NCI-H1105 (cell line): ENCODE data around the gene CA12.
"Not testable (repeated sequence)": the region's sequence is repeated elsewhere in the genome, so short reads cannot be mapped to it uniquely, and the experiment has no call there.

ENCODE experiments used
- DNase-seq: peaks from one replicate; lab custom pipeline; 2025; lab: John Stamatoyannopoulos, UW

The CA12 gene

DNA sequence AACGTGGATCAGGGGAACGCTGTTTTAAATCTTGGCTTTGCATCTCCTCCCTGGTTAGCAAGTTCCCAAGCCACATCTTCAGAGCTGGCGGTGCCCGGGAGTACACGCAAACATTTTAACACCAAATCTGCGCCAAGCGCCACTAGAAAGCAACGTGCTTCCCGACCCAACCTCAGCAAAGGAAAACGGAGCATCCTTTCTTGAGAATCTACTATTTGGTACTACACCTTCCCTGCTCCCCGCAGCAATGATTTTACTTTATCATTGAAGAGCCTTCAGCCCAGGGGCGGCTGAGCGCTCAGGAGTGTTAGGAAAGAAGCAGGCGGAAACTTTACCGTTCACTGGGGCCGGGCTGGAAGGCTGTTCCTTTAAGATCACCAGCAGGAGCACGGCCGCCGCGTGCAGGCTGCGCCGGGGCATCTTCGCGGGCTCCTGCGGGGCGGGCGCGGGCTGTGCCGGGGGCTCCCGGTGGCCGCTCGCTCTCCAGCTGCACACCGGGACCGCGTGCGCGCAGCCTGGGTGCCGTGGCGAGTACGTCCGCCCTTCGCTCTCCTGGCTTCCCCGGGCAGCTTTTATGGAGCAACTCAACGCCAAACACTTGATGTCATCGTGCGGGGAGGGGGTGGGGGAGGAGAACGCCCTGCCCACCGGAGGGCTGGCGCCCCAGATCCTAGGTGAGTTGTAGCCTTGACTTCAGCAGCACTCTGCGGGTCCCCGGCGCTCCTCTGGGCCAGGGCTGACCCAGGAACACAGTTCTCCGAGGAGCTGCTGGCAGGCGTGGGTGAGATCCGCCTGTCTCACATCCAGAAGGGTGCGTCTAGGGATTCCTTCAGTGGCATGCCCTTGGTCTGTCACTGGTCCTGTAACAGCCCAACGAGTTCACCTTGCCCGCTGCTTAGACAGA lies at the start of gene CA12:
TSS of gene CA12 (minus strand) at position 546 of the 904 bp plus-strand sequence. CDS start at position 420, 126 bp downstream.
- peak; percentile 43 for DNase-seq

DNA sequence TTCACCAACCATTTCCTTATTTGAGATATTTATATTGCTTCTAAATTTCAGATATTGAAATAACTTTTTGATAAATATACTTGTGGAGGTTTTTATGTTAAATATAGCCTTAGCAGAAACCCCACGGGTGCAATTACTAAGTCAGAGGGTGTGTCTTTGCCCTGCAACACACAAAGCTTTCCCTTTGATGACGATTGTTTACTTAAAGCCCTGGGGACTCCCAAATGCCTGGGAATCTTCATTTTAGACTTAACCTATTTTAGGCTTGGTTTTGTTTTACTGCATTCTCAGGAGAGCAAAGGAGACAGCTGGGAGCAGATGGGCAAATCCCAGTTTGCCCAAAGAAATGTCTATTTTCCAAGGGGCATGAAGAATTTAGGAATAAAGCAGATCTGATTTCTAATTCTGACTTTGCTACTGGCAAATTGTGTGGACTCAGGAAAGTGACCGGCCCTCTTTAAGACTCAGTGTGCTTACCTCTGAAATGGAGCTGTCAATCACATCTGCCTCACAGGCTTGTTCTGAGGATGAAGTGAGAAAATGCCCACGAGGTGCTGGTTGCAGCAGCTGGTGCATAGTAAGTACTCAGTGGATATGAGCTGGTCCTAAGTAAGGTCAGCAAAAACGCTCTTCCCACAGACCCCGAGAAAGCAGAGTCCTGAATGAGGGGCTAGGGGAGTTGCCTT lies 49.3 kb upstream of the CA12 start:
- DNase-seq: no peak

DNA sequence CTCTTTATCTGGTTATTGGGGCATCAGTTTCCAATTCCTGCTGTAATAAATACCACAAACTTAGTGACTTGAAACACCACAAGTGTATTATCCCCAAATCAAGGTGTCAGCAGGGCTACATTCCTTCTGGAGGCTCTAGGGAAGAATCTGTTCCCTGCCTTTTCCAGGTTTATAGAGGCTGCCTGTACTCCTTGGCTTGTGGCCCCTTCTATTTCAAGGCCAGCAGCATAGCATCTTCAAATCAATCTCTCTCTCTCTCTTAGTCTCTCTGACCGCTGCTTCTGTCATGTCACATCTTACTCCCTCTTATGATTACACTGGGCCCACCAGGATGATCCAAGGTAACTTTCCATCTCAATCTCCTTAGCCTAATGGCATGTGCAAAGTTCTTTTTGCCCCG lies 44.9 kb upstream of the CA12 start:
- DNase-seq: no peak

DNA sequence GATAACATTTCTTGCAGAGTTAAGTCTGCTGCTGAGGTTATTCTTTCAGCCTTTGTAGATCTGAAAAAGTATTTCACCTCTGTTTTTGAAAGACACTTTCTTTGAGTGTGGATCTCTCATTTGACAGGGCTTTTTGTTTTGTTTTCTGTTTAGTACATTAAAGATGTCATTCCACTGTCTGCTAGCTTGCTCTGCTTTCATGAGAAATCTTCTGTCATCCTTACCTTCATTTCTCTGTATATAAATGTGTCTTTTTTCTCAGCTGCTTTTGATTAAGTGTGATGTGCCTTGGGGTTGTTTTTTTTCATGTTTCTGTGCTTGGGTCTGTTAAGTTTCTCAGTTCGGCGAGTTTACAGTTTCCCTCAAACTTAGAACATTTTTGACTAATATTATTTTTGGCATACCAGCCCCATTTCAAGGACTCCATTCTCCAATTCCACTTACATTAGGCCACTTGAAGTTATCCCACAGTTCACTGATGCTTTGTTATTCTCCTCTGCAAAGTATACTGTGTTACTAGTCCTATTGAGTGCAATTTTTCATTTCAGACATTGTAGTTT lies 43.9 kb upstream of the CA12 start:
- DNase-seq: no peak

DNA sequence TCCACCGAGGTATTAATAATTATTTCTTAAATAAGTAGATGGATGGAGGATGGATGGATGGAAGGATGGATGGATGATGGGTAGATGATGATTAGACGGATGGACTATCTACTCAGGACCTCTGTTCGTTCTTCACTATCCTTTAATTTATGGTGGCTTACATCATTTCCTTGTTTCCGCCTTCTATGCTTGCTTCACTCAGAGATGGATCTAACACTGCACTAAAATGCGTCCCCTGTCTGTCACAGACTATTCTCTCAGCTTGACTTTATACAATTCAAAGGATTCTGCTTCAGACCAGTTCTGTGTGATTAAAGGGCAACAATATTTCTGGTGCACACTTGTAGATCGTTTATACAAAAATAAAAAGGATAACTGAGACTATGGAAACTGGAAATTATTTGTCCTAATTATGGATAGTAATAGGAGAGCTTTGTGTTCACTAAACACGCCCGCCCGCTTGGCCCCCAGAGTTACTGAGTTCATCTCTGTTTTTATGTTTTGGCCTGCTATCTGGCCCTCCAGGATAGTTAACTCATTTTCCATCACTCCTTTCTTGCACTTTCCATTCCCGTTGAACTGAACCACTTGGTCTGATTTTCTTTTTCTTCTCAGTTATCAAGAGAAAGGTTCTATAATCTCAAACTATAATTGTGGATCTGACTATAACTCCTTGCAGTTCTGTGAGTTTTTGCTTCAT lies 41.4 kb upstream of the CA12 start:
- no peak for DNase-seq

DNA sequence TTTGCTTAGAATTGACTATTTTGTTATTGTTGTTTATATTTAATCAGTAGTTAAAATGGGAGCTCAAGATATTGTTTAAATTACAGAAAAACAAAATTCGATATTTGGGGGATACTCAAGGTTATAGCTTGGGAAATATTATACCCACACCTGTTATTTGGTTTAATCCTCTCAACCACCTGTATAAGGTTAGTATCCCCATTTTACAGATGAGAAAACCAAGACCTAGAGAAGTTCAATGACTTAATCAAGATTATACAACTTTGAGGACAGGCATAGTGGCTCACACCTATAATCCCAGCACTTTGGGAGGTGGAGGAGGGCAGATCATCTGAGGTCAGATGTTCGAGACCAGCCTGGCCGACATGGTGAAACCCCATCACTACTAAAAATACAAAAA lies 39.8 kb upstream of the CA12 start:
- no peak for DNase-seq

DNA sequence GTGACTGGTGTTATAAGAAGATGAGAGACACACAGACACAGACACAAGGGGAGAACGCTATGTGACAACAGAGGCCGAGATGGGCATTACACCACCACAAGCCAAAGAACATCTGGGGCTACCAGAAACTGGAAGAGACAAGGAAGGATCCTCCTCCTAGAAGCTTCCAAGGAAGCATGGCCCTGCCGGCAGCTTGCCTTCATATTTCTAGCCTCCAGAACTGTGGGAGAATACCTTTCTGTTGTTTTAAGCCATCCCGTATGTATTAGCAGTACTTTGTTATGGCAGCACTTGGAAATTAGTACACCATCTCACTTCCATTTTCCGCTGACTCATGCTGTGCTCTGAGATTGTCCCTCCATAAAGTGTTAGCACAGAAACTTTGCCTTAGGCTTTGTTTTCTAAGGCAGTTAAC lies 38.7 kb upstream of the CA12 start:
- no peak for DNase-seq

DNA sequence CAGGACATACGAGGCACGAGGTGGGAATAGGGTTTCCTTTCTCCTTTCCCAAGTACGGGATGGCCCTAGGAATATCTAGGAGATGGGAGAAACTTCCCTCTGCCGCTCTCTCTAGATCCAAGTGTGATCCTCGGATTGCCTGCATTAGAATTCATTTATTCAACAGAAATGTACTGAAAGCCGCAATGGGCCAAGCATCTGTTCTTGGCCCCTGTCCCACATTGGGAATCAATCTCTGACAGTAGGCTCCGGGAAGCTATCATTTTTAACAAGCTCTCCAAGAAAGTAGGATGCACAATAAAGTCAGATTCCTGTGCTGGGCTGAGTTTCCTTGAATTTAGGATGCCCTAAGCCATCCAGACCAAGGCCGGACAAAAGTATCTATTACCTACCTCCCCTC lies 37.2 kb upstream of the CA12 start:
- no peak for DNase-seq

DNA sequence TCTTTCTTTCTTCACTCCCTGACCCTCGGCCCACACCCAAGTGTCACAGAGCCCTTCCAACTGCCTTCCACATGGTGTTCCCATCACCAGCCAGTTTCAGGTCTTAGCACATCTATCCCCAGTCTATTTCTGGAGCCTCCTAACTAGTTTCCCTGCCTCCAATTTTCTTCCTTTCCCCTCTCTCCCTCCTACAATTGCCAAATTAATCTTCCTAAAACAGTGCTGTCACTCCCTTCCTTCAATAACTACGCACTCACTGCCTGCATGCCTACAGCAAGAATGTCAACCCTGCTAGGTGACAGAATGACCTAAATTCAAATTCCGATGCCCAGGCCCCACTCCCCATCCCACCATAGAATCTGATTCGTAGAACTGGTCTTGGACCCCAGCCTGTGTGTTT lies 36.1 kb upstream of the CA12 start:
- no peak for DNase-seq

DNA sequence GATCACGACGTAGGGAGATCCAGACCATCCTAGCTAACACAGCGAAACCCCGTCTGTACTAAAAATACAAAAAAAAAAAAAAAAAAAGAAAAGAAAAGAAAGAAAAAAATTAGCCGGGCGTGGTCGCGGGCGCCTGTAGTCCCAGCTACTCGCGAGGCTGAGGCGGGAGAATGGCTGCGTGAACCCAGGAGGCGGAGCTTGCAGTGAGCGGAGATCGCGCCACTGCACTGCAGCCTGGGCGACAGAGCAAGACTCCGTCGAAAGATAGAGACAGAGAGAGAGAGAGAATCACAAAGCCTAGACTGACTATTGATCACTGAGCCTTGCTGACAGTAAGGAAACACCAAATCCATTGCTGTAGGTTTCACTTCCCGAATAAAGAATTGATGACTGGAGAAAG lies 35.6 kb upstream of the CA12 start:
- not testable (repeated sequence) for DNase-seq

DNA sequence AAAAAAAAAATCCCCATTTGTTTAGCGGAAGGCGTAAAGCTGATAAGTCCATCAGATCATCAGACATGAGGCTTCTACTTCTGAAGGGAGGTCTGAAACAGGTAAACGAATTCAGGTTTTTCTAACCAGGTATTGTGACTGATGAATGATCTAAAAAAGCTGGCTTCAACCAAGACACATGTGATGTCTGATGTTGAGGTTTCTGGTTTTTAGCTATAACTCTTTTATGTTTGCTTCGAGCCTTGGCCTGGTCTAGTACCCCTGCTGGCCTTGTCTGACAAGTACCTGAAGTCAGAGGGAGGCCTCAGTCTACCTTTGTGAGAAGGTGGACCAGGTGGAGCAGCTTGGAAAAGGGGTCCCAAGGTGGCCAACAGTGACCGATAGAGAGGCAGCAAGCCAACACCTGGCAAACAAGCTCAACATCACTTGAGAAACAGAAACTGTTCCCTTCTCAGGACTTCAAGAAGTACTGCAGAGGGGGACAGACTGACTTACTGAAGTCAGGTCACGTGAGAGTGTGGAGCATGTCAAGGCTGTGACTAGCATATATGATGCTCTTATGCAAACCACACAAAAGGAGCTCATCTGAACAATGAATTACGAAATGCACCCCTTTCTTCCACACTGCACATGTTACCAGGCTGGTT lies 33.0 kb upstream of the CA12 start:
- DNase-seq: no peak

DNA sequence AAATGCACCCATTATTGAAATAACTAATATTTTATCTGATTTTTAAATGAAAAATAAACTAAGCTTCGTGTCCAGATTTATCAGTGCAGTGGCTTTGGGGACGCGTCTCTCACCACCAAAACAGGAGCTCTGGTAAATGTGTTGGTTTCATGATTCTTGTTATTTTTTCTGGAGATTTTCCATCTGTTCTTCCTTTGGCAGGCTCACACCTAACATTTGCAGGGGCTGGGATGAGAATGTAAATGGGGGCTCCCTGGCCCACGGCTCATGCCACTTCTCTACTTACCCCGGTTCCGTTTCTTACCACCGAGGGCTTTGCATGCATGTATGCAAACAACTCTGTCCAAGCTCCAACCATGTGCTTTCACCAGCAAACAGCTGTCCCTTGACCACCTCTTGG lies 30.9 kb upstream of the CA12 start:
- DNase-seq: no peak

DNA sequence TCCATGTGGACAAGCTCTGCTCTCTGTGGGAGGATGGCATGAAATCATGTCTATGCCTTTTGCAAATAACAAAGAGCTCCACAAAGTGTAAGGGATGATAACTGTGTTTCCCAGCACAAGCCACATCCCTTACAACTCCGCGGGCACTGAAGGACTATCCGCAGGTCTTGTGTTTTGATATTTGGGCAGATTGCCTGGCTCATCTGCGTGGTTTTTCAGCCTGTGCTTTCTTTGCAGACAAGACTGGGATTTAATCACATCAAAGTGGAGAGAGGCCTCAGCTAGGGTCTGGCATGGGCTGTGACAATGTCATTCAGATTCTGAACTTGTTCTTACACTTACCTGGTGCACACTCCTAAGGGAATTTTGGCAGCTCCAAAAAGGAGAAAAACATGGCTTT lies 30.2 kb upstream of the CA12 start:
- DNase-seq: no peak

DNA sequence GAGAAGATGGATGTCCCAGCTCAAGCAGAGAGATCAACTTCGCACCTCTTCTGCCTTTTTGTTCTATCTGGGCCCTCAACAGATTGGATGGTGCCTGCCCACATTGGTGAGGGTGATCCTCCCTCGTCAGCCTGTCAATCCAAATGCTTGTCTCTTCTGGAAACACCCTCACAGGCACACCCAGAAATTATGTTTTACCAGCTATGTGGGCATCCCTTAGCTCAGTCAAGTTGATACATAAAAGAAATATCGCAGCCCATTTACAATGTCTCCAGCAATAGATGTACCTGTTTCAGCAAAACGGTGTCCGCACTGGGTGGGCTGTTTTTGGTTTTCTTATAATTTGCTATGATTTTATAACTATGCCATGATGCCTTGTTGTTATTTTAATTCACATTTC lies 27.5 kb upstream of the CA12 start:
- DNase-seq: no peak

DNA sequence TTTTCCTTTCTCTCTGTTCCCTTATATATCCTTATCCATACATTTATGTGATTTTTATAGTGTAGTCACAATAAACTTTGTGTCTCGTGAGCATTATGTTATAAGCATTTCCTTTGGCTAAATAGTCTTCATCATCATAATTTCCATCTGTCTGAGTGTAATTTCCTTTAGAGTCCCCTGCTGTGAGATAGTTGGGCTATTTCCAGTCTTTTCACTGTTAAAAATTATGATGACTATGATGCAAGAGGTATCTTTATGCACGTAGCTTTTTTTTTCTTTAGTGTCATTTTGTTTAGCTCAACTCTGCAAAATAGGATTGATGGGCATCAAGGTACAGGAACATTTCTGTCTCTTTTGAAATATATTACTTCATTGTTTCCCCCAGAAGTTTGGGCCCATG lies 26.9 kb upstream of the CA12 start:
- DNase-seq: no peak

DNA sequence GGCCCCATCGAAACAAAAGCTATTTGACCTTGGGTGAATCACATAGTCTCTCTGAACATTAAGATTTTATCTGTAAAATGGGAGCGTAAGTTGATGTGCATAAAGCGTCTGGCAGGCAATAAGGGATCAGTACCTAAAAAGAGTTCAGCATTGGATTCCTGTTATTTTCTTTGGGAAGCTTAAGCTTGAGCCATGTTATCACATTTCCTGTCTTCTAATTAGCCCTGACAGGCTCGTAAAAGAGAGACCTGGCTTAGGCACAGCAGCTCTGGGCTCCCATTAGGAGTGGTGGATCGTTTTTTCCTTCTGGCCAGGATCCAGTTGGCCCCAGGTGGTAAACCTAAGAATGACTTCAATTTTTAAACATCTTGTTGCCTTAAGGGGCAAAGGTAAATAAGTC lies 26.0 kb upstream of the CA12 start:
- DNase-seq: peak; percentile 72

DNA sequence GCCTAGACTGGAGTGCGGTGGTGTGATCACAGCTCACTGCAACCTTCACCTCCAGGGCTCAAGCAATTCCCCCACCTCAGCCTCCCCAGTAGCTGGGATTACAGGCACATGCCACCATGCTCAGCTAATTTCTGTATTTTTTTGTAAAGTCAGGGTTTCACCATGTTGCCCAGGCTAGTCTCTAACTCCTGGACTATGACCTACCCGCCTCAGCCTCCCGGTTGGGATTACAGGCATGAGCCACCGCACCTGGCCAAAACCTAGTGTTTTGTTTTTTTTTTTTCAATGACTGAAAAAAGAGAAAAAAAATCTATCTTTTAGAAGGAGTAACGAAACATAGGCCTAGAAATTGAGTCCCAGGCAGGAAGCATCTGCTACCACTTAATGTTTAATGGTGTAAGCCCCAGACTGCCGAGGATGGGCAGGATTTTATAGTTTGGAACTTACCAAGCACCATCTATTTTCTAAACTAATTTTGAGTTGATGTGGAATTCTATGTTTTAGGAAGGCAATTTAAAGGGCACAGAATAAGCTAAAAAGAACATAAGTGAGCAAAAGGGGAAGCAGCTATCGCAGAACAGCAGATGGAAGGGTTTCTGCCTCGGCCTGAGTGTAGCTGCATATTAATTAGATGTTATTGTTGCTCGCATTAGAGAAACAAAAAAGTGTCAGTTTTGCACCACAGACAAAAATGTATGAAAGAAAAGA lies 24.2 kb upstream of the CA12 start:
- no peak for DNase-seq

DNA sequence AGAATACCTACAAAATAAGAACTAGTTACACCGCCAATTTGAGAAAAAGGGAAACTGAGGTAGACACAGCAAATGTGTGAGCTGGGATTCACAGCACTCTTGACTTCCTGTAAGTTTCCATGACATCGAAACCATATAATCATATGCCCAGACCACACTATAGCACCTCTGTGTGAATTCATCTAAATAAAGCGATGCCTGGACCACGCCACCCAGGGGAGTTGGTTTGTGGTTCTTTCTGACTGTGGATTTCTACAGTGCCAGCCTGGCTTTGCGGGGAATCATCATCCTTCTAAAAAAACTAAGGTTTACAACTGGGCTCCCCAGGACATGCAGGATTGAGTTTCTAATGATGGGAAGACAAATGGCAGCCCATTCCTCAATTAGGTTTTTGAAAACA lies 23.5 kb upstream of the CA12 start:
- no peak for DNase-seq

DNA sequence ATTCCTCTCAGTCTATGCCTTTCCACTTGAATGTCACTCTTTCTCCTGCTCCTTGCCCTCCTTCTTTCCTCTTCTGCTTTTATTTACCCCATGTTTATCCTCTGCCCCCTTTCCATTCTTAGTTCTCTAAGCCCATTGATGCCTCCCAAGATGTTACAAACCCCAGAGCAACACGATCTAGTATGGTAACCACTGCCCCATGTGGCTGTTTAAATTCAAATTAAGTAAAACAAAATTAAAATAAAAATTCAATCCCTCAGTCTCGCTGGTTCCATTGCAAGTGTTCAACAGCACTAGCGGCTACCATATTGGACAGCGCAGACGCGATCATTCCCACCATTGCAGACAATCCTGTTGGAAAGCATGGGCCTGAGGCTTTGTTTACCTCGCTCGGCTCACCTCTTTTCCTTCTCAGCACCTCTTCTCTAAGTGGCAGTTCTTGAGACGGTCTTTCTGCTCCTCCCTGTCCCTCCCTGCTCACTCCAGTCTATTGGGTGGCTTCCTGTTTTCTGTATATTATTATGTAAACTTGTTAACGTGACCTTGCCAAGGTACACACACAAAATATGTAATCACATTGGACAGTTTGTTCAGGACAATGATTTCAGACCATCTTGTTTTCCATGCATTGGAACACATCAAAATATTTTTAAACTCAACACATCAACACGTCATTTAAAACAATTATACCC lies 21.8 kb upstream of the CA12 start:
- DNase-seq: no peak

DNA sequence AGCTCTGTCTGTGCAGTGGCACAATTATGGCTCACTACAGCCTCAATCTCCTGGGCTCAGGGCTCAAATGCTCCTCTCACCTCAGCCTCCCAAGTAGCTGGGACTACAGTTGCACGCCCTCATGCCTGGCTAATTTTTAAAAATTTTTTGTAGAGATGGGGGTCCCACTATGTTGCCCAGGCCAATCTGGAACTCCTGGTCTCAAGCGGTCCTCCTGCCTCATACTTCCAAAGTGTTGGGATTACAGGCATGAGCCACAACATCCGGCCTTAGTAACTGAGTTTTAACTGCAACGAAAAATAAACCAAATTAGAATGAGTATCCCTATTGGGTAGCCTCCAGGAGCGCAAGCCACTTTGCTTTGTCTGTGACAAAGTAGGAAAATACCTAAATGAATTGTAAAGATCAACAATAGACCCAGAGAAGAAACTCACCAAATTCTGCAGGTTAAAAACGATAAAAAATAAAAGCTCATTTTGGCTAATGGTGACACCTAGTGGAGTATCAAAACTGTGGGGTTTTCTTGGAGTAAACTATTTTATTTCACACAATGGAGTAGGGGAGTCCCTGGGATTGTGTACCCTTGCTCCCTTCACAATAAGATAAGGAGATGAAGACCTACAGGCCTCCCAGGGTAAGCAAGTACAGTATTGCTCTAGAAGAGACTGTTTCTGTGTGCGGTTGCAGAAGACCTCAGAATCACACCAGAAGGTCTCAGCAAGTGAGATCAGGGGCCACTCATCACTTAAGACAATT lies 21.0 kb upstream of the CA12 start:
- no peak for DNase-seq
